RPMI7951 (cell line): ENCODE results near the gene KBTBD12. TPM values are rescaled to one million over a fixed set of nuclear protein-coding genes. Genes with fewer than 3 reads are reported as not detected.
A peak's percentile ranks its signal among the peaks of the same experiment; 100 is the strongest.

Experiments used
- DNase-seq: peaks from one replicate; pipeline ENCODE4 v3.0.0-alpha.2; 2012; ENCODE audit warnings: low read depth
- total RNA-seq: library from RNA; depleted of rRNA; stranded (reverse); fragments of >200 nt; shearing (Covaris generic); gene quantifications from 2 replicates; pipeline ENCODE4 v1.2.3, GENCODE V29; 2014

KBTBD12 gene
- total RNA-seq, 1 experiment from 2014 or later = not detected

DNA sequence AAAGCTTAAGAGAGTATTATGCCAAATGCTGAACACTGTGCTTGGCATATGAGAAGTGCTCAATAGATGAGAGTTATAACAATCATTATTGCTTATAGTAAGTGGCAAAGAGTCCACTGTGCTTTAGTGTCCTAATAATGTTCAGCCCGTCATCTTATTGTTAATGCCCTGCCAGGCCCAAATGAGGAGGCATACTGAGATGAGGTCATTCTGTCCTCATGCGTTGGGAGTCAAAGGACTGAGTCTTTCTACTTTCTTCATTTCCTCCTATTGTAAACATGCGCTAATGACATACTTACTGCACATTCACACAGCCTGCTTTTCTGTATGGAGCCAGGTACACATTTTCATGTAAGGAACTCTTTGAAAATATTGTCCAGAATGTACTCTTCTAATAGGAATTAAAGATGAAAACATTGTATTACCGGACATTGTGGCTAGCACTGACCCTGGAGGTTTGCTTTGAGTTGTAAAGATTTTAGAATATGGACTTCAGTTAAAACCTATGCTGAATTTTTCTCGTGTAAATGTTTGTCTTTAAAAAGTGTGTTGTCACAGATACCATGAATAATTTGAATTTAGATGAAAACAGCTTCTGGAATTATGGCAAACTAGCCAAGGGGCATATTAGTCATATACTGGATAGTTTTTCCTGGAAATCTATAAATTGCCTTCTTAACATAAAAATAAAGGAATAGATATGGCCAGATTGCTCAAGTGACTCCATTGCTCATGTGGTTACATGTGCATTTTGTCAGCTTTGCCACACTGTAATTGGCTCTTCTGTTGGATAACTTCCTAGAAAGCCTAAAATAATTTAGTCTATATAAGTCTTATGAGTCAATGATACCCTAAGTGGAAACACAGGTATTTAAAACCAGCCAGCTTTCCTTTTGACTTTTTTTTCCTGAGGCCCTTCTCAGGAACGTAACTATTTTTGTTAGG, 38.3 kb downstream of the KBTBD12 start:
- DNase-seq = peak; percentile 52

DNA sequence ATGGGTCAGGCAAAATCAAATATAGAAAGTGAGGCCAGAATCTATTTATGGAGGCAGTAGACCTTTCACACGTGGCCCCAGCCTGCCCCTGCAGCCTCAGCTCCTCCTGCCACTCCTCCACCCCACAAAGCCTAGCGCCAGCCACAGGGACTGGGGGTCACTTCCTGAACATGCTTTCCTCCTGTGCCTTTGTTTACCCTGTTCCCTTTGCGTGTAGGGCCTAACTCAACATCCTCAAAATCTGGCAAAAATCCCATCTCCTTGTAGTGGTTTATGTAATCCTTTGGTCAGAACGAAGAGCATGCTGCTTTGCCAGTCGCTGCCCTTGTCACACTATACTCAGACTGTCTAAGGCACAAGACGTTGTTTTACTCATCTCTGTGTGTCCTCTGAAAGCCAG, 39.6 kb downstream of the KBTBD12 start:
- DNase-seq = peak; percentile 13

- DNase-seq = no peak
Observed at GRCh38 chr3:127955728-127956127, 40.7 kb downstream of the KBTBD12 start.

DNA sequence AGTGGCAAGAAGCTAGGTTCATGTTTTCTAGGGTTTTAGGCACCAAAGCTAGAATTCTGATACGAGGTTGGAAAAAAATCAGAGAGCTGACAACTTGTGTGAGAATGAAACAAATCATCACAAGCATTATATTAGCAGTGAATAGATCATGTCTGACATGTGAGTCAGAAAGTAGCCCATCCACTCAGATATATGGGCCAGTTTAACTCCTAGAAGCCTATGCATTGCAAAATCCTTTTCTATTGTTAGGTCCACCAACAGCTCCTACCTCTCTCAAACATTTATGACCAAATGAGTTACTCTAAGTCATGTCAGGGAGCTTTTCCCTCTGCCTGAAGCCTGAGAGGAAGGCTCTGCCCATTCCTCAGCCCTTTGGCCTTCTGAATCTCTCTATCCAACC, 44.0 kb downstream of the KBTBD12 start:
- DNase-seq = no peak

- peak; percentile 48 for DNase-seq
Observed at GRCh38 chr3:127959873-127960272, 44.8 kb downstream of the KBTBD12 start.

DNA sequence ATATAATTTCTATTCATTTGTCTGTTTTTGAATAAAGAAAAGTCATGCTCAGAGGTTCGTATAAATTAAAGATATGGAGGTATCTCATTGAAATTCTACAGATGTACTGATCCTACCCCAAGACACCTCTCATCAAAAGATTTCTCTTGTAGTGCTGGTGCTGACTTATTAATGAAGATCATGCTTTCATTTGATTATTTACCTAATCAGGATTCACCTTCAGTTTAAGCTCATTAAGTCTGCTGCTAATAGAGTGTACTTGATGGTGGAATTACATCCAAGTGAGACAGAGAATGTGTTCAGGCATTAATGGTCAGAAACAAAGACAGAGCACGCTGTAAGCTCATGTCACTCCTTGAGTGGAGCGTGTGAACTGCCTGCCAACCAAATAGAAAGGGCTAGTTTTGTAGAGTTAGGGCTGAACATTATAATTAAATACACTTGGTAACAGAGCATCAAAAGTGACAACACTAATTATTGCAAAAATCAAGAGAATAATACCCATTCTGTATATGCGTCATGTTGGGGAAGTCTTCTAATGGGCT, 45.5 kb downstream of the KBTBD12 start:
- no peak for DNase-seq

- no peak for DNase-seq
Observed at GRCh38 chr3:127961124-127961523, 46.1 kb downstream of the KBTBD12 start.

GRCh38 chr3:127961963-127962362, 46.9 kb downstream of the KBTBD12 start:
- DNase-seq = peak; percentile 29

GRCh38 chr3:127962937-127963336, 47.9 kb downstream of the KBTBD12 start:
- no peak for DNase-seq

DNA sequence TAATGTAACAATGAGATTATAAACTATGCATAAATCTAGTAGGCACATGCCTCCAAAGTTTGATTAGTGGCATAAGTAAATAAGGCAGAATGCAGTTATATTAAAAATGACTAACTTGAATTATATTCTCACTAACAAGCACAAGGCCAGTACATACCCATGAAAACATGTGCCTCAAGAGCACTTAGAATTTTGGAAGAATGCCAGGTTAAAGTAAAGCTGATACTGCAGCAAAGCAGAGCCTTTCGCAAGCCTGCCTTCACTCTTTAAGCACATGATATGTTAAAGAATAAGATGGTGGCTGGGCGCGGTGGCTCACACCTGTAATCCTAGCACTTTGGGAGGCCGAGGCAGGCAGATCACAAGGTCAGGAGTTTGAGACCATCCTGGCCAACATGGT, 49.0 kb downstream of the KBTBD12 start:
- peak; percentile 19 for DNase-seq

DNA sequence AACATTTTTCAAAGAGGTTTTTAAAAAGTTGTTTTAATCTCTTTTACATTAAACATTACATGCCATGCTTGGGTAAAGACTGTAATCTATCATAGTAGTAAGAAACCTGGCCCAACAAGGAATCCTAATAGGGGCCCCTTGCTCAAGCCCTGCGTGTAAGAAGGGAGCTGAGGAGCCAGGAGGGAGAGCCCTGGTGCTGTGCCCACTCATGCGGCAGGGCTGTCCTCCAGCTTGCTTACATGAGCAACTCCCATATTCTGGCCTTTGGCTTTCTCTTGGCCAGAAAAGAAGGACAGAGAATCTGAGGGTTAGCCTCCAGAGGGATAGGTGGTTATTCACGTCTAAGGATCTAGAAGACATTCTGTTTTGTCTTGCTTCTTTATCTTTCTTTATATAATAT, 49.8 kb downstream of the KBTBD12 start:
- DNase-seq = peak; percentile 13

DNA sequence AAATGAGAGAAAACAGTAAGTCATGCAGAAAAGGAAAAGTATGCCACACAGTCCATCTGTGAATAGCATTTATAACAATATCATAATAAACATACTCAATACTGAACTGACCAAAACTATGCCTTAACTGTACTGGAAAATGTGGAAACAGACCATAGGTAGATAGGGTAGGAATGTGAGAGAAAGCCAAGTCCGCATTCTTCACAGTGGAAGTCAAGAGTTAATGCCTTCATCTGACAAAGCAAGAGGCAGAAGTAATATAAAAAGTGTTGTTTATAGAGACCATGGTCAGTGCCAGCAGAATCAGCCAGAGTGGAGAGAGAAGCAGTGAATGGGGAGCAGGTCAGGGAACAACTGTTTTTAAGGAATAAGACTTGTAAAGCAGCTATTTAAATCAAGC, 52.3 kb downstream of the KBTBD12 start:
- no peak for DNase-seq

GRCh38 chr3:127970966-127971592, 56.0 kb downstream of the KBTBD12 start:
- peak; percentile 65 for DNase-seq

- DNase-seq = peak; percentile 59
Observed at GRCh38 chr3:127974226-127974625, 59.2 kb downstream of the KBTBD12 start.

- DNase-seq = no peak
Observed at GRCh38 chr3:127975153-127976029, 60.4 kb downstream of the KBTBD12 start.

DNA sequence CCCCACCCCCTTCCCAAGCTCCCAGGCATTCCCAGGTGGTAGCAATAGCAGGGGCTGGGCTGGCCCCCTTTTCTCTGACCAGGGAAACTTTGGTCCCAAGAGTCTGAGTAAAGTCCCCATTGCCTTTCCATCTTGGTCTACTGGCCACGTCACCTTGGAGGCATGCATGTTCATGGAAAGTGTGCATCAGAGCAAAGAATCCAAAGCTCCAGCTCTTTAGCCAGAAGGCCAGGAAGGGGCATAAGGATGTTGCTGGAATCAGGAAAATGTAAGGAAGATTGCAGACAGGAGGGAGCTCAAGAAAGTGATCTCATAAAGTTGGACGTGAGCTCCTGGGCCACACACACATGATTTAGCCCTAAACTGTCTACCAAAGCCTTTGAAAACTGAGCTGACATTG, 63.6 kb downstream of the KBTBD12 start:
- peak; percentile 78 for DNase-seq

DNA sequence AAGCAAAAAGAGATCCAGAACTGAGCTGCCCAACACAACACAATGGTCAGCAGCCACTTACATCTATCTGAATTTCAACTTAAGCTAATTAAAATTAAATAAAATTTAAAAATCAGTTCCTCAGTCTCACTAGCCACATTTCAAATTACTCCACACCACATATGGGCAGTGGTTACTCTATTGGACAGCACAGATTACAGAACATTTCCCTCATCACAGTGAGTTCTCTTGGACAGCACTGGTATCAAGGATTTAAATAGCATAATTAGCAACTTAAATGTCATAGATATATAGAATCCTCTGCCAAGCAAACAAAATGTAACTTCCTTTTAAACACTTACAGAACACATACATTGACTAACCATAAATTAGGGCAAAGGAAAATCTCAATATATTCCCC, 64.4 kb downstream of the KBTBD12 start:
- DNase-seq = no peak

DNA sequence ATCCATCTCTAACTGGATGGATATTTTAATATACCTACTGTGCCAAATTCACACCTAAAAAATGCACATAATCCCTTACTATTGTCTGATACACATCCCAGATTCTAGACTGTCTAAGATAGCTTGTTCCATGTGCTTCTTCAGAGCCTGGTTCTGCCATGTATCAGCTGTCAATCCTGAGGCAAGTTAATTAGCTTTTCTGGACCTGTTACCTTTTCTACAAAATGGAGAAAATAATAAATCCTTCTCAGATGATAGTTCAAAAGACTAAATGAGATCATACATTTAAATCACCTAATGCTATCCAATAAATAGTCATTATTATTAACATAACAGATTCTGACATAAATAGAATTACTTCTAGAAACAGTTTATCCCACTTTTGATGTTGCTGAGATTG, 66.1 kb downstream of the KBTBD12 start:
- DNase-seq = no peak

DNA sequence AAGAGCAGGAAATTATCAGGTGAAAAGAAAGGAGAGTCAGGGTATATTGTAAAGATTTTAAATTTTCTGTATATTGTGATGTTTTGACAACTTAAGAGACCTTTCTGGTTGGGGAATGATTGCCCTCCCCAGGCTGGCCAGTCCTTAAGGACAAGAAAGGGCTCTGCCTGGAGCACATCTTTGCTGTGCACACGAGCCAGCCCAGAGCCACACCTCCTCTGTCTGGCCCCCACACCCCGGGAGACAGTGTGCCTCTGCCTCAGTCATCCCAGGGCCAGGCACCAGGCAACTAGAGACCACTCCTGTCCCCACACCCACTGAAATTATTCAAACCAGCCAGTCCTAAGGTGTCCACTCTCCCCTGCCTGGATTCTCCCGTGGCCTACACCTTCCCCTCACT, 67.1 kb downstream of the KBTBD12 start:
- no peak for DNase-seq

DNA sequence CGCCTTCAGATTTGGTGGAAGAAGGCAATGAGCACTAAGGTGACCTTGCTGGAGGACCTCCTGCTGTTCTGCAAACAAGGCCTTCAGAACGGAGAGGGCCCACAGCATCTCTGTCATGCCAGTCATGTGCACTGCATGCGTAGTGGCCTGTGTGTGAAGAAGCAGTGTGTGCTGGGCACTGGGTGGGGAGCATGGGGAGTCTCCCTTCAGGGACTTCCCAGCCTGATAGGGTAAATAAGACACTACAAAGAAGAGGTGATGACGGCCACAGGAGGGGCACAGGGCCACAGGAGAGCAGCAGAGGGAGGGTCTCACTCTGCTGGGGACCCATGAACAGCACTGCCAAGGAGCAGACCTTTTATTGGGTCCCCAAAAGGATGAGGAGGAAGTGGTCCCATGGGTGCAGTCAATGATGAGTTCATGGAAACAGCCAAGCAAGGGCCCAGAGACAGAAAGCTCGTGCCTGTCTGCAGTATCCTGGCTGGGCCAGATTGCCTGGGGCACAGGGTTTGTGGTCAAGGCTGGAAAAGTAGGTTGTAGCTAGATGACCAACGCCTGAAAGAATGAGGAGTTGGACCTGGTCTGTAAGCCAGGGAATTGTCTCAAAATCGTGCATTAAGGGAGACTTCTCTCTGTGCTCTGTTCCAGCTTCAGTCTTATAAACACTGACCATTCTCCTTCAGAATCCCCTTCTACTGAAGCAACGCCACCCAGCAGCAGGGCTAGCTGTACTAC, 69.4 kb downstream of the KBTBD12 start:
- DNase-seq = peak; percentile 95

- peak; percentile 32 for DNase-seq
Observed at GRCh38 chr3:127985216-127985615, 70.2 kb downstream of the KBTBD12 start.
